GM21447 (cell line): Measurements from ENCODE around the gene SPC25.
"Not testable (repeated sequence)": the region's sequence is repeated elsewhere in the genome, so short reads cannot be mapped to it uniquely, and the experiment has no call there.

Experiments
- ATAC-seq: cut with Tn5 transposase; IDR thresholded peaks from one replicate; pipeline ENCODE4 v1.9.1; 2021; ENCODE audit not compliant: unreplicated experiment

Gene SPC25, protein sequence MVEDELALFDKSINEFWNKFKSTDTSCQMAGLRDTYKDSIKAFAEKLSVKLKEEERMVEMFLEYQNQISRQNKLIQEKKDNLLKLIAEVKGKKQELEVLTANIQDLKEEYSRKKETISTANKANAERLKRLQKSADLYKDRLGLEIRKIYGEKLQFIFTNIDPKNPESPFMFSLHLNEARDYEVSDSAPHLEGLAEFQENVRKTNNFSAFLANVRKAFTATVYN

DNA sequence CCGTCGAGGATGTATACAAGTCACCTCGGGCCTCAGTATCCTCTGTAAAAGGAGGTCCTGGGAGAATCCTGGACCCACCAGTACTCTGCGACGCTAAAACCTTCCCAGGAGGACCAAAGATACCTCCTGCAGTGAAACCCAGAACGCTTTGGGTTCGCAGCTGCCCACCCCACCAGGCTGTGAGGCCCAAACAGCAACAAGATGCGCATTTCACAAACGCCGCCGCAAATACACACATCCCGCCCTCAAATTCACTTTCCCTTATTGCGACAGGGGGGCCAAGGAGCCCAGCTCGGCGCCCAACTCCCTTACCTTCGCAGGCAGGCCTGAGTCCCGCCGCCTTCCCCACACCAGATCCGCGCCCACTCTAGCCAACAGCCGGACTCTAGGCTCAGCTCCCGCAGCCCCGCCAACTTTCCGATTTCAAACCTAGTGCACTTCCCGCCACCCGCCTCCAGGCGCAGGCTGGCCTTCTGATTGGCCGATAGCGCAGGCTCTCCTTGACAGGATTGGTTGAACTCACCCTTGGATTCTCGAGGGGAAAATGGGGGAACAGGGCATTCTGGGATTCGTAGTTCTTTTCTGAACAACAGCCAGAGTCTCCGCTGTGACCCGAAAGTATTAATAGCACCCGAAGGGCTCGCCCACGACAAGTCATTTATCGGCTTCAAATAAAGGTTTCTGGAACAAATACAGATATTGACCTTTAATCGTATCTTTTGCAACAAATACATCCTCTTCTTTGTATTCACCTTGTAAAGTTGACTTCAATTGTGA lies at the start of gene SPC25:
SPC25 (minus strand) TSS at position 425 of the 777 bp plus-strand sequence. CDS start 911 bp downstream, outside the sequence.
- ATAC-seq = peak; percentile 100

GRCh38 chr2:168939918-168940317 lies 49.7 kb upstream of the SPC25 start:
- ATAC-seq = no peak

DNA sequence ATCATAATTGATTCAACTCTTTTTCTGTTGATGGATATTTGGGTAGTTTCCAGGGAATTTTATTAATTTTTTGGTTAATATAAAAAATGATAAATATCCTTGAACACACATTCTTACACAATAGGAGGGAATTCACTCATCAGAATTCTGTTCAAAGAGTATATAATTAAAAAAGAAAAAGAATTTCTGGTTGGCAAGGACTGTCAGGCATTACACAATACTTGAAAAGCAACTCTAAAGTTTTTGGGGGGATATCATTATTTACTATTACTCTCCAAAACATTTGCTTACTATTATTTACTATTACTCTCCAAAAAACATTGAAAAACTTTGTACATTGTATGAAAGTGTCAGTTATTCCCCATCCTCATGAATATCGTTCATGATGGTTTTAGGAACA lies 48.8 kb upstream of the SPC25 start:
- no peak for ATAC-seq

- no peak for ATAC-seq
Observed at GRCh38 chr2:168935810-168936581, 45.8 kb upstream of the SPC25 start.

GRCh38 chr2:168934826-168935225 lies 44.6 kb upstream of the SPC25 start:
- ATAC-seq = no peak

GRCh38 chr2:168932174-168932573 lies 41.9 kb upstream of the SPC25 start:
- ATAC-seq = not testable (repeated sequence)

GRCh38 chr2:168930242-168930641 lies 40.0 kb upstream of the SPC25 start:
- no peak for ATAC-seq

GRCh38 chr2:168929031-168929430 lies 38.8 kb upstream of the SPC25 start:
- ATAC-seq = no peak

GRCh38 chr2:168928113-168928831 lies 38.0 kb upstream of the SPC25 start:
- ATAC-seq = no peak

GRCh38 chr2:168926621-168927386 lies 36.6 kb upstream of the SPC25 start:
- ATAC-seq = no peak

GRCh38 chr2:168920504-168921157 lies 30.4 kb upstream of the SPC25 start:
- ATAC-seq = no peak

DNA sequence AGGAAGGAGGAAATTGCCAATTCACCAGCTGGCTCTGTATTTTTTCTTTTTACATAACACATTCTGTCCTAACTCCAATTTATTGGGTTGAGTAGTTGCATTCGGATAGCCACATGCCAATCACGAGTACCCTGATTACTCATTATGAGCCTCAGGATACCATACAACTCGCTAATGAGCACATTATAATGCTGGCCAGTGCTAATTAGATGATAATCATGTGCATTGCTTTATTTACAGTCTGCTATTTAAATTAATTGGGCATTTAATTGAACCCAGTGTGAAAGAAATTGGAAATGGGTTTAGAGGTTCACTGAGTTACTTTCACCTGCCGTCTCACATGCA lies 26.1 kb upstream of the SPC25 start:
- no peak for ATAC-seq

DNA sequence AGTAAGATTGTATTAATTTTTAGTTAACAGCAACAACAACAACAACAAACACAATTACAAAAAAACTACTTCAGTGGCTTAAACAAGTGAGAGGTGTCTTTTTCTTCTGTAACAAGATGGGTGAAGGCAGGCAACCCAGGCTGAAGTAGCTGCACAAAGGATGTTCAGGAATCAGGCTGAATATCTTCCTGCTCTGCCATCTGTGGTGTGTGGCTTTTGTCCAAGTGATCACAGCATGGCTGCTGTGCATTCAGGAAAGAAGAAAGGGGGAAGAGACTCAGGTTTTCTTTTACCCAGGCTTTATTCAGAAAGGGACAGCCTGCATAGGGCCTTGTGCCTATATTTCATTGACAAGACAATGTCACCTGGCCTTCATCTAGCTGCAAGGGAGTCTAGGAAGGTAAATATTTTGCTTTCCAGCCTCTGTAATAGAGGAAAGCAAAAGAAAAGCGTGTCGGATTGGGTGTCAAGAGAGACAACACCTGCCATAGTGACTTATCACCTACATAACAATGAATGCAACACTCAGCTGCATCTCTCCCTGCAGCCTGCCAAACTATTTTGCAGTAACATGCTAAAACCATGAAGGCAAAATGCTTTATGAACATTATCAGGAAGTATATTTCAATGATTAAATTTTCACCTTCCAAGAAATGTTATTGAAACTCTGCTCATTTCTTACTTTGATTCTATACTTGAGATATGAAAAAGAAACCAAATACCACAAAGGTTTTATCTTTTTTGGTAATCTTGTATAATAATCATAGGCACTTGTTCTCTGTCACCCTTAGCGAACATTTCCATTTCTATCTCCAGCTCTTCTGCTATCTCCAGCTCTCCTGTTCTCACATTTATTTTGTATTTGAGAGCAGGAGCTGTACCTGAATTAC lies 25.5 kb upstream of the SPC25 start:
- ATAC-seq = no peak

DNA sequence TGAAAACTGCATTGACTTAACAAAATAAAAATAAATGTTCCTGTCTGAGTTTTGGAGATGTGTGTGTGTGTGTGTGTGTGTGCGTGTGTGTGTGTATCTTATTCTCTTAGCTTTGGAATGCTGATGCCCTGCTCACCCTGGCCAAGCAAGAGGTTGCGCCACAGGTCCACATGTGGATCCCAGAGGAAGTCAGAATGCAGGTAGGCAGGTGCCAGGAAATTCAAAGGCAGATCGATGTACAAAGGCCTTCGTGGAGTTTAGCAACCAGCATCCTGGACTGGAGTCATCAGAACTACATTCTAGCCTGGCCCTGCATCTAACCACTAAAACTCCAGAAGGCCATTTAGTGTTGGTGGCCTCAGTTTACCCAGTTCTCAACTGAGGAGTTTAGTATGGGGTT lies 23.3 kb upstream of the SPC25 start:
- ATAC-seq = no peak

- ATAC-seq = no peak
Observed at GRCh38 chr2:168912901-168913369, 22.7 kb upstream of the SPC25 start.

GRCh38 chr2:168912466-168912865 lies 22.2 kb upstream of the SPC25 start:
- ATAC-seq = no peak

- ATAC-seq = no peak
Observed at GRCh38 chr2:168910330-168910729, 20.1 kb upstream of the SPC25 start.

GRCh38 chr2:168907940-168908662 lies 17.9 kb upstream of the SPC25 start:
- no peak for ATAC-seq
